IMR-90 (cell line): ENCODE results near the gene CLPSL2. TPM values are rescaled to one million over a fixed set of nuclear protein-coding genes. Genes with fewer than 3 reads are reported as not detected.

Source experiments
- ATAC-seq: fragments of 200-7000 bp; cut with Tn5 transposase; 2 replicates; pipeline ENCODE4 v1.9.1; 2020; ENCODE audit warnings: low read depth, mild to moderate bottlenecking, moderate library complexity
- BruUV-seq: library from RNA; stranded (reverse); fragments of 400-500 nt; replicated peaks from 2 replicates; lab custom pipeline; 2021; lab: Mats Ljungman, UMichigan
- CTCF ChIA-PET: fragments of 300-600 bp; formaldehyde crosslinking; extraction: SDS; loops from one replicate; lab custom pipeline; 2021; ENCODE audit warnings: antibody characterized with exemption; lab: Yijun Ruan, JAX
- POLR2A ChIA-PET: fragments of 300-600 bp; sonication (Branson Sonifier 250); formaldehyde crosslinking; loops from one replicate; lab custom pipeline; 2022; ENCODE audit warnings: antibody characterized with exemption; ENCODE audit not compliant: unreplicated experiment; lab: Charles Lee
- DNase-seq: peaks from one replicate; pipeline ENCODE4 v3.0.0; 2013
- H2AFZ ChIP-seq: replicated peaks from 2 replicates; pipeline ENCODE3; 2013; ENCODE audit warnings: low read length, mild to moderate bottlenecking; ENCODE audit not compliant: poor library complexity
- H2AK5ac ChIP-seq: 2 replicates; pipeline ENCODE4 v1.6.1; 2013; ENCODE audit warnings: low read depth, low read length, inconsistent platforms
- H2AK9ac ChIP-seq: replicated peaks from 2 replicates; pipeline ENCODE3; 2013; ENCODE audit warnings: mild to moderate bottlenecking, low read depth, low read length, moderate library complexity; ENCODE audit not compliant: poor library complexity
- H2BK120ac ChIP-seq: 2 replicates; pipeline ENCODE4 v1.6.1; 2013; ENCODE audit warnings: low read depth, low read length, inconsistent platforms
- H2BK15ac ChIP-seq: 3 replicates; pipeline ENCODE4 v1.6.1; 2013; ENCODE audit warnings: low read depth, low read length, inconsistent platforms
- H2BK20ac ChIP-seq: 2 replicates; pipeline ENCODE4 v1.6.1; 2013; ENCODE audit warnings: low read depth, mild to moderate bottlenecking, inconsistent platforms, low read length, moderate library complexity
- H2BK5ac ChIP-seq: 2 replicates; pipeline ENCODE4 v1.6.1; 2013; ENCODE audit warnings: mild to moderate bottlenecking, low read depth, low read length, inconsistent platforms; ENCODE audit not compliant: poor library complexity, severe bottlenecking
- H3K14ac ChIP-seq: replicated peaks from 2 replicates; pipeline ENCODE4 v1.6.1; 2013; ENCODE audit warnings: low read depth, low read length, inconsistent platforms
- H3K18ac ChIP-seq: 2 replicates; pipeline ENCODE4 v1.6.1; 2013; ENCODE audit warnings: low read depth, low read length, control low read depth
- H3K23ac ChIP-seq: 2 replicates; pipeline ENCODE4 v1.6.1; 2013; ENCODE audit warnings: low read depth, low read length, inconsistent platforms
- H3K27ac ChIP-seq: 2 replicates; pipeline ENCODE4 v1.5.1; 2013; ENCODE audit warnings: mild to moderate bottlenecking, control low read depth, low read length; ENCODE audit not compliant: insufficient read depth
- H3K27me3 ChIP-seq: 2 replicates; pipeline ENCODE4 v1.6.1; 2013; ENCODE audit warnings: low read length; ENCODE audit not compliant: control insufficient read depth, insufficient read depth
- H3K36me3 ChIP-seq: 2 replicates; pipeline ENCODE4 v1.6.1; 2013; ENCODE audit warnings: low read length, mixed read lengths; ENCODE audit not compliant: control insufficient read depth, insufficient read depth
- H3K4ac ChIP-seq: 2 replicates; pipeline ENCODE4 v1.6.1; 2013; ENCODE audit warnings: low read depth, low read length, inconsistent platforms
- H3K4me1 ChIP-seq: 2 replicates; pipeline ENCODE4 v1.6.1; 2013; ENCODE audit warnings: low read length, mixed read lengths; ENCODE audit not compliant: control insufficient read depth, insufficient read depth
- H3K4me2 ChIP-seq: 2 replicates; pipeline ENCODE4 v1.6.1; 2013; ENCODE audit warnings: low read depth, mild to moderate bottlenecking, control low read depth, low read length, moderate library complexity
- H3K4me3 ChIP-seq: 2 replicates; pipeline ENCODE4 v1.5.1; 2013; ENCODE audit warnings: low read depth, mild to moderate bottlenecking, control low read depth, low read length, moderate library complexity; ENCODE audit not compliant: insufficient read depth
- H3K56ac ChIP-seq: 2 replicates; pipeline ENCODE4 v1.6.1; 2013; ENCODE audit warnings: low read length, inconsistent platforms; ENCODE audit not compliant: insufficient read depth; ENCODE audit errors: extremely low read depth
- H3K79me1 ChIP-seq, 2 experiments: 2 replicates each; pipeline ENCODE4 v1.6.1; 2013; ENCODE audit warnings: low read length in 2 of 2, inconsistent platforms in 1 of 2, low read depth in 1 of 2
- H3K9ac ChIP-seq: 2 replicates; pipeline ENCODE4 v1.6.1; 2013; ENCODE audit warnings: low read depth, low read length, control low read depth
- H3K9me1 ChIP-seq: 2 replicates; pipeline ENCODE4 v1.6.1; 2013; ENCODE audit warnings: low read length, inconsistent platforms; ENCODE audit not compliant: insufficient read depth
- H3K9me3 ChIP-seq: 2 replicates; pipeline ENCODE4 v1.6.1; 2013; ENCODE audit warnings: low read length; ENCODE audit not compliant: control insufficient read depth, insufficient read depth
- H4K20me1 ChIP-seq: 2 replicates; pipeline ENCODE4 v1.6.1; 2013; ENCODE audit warnings: low read length, inconsistent platforms; ENCODE audit not compliant: insufficient read depth
- H4K5ac ChIP-seq: 2 replicates; pipeline ENCODE4 v1.6.1; 2013; ENCODE audit warnings: mild to moderate bottlenecking, low read depth, low read length, control low read depth
- H4K8ac ChIP-seq, 2 experiments: 2 replicates each; pipeline ENCODE4 v1.6.1; 2013; ENCODE audit warnings: low read depth in 2 of 2, low read length in 2 of 2, control low read depth in 1 of 2, inconsistent platforms in 1 of 2
- H4K91ac ChIP-seq: 2 replicates; pipeline ENCODE4 v1.6.1; 2013; ENCODE audit warnings: low read depth, low read length, inconsistent platforms; ENCODE audit not compliant: insufficient read depth
- MAFK ChIP-seq: IDR thresholded peaks from 2 replicates; pipeline ENCODE4 v1.6.1; 2012; ENCODE audit warnings: low read depth, low read length, improper control_type of control experiment
- WGBS, 2 experiments: methylation state at CpG; one replicate each; pipeline versions ENCODE4 v1.1.5 to v1.1.7; 2013; ENCODE audit warnings: missing lambda C conversion rate in 2 of 2; ENCODE audit not compliant: insufficient read length in 1 of 2; ENCODE audit errors: extremely low coverage in 2 of 2; 5-methylcytosine and 5-hydroxymethylcytosine counted together
- dilution Hi-C: fragments of 300-500 bp; cut with HindIII; formaldehyde crosslinking; loops from one replicate; pipeline ENCODE4 v1.14.3; 2018; ENCODE audit warnings: low sequenced_read_pairs; ENCODE audit not compliant: unreplicated experiment
- in situ Hi-C: fragments of 300-500 bp; cut with MboI; formaldehyde crosslinking; loops from 3 replicates; pipeline ENCODE4 v1.14.3; 2019; ENCODE audit warnings: low sequenced_read_pairs, inconsistent platforms, mixed read lengths
- intact Hi-C: fragments of 100-400 bp; cut with micrococcal nuclease; formaldehyde crosslinking; loops from 2 replicates; pipeline ENCODE4 v1.10.0; 2022
- polyA plus RNA-seq, 3 experiments: library from polyadenylated mRNA; depleted of rRNA; stranded (reverse); fragments of >200 nt; gene quantifications; 2 replicates each; pipeline ENCODE4 v1.2.3, GENCODE V29; 2012; ENCODE audit warnings: low replicate concordance in 1 of 3
- total RNA-seq: library from RNA; depleted of rRNA; stranded (reverse); fragments of >200 nt; gene quantifications from 2 replicates; pipeline ENCODE4 v1.2.3, GENCODE V29; 2012
- TF ChIP-seq, protein P1 (sequence below): fragments of 150-350 bp; IDR thresholded peaks from 2 replicates; pipeline ENCODE4 v1.6.1; 2016; ENCODE audit warnings: low read depth, mild to moderate bottlenecking, low read length, moderate library complexity, borderline replicate concordance

The CLPSL2 gene
- total and polyA plus RNA-seq, 2 of the 4 experiments (the other 2 are of a cell fraction), result not detected

DNA sequence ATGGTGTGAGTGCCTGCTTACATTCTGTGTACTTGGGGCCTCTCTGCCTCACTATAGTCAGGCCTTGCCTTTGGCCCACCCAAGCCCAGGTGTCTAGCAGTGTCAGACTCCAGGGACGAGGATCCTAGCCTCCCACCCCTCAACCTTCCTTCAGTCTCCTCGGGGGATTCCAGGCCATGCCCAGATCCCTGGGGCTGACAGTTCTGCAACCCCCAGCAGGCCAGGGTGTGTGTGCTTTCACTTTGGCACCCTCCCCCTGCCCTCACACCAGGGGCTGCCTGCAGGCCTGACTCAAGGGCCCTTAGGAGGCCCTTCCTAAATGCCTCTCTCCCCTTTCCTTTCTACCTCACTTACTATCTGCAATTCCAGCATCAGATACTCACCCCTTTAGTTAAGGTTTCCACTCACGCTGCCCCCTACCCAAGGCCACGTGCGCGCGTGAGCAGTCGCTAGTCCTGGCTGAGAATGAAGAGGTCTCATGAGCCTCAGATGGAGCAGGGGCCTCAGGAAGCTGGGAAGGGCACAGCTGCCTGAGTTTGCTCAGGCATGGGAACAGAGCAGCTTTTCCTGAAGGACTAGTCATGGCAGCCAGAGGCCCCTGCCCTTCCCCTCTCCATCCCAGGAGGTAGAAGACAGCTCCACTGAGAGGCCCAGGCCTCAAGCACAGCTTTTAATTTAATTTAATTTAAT, 21.6 kb downstream of the CLPSL2 start:
- ChIA-PET CTCF (interaction anchor here (1.5 to 2.2 kb wide), 2 partner anchors 11 kb away, joined by 4 to 7 read pairs; no protein-coding TSS in a partner anchor), POLR2A (no interaction called here)
- Histone ChIP-seq H2AFZ (no peak overlapping the region), H4K8ac (no peak overlapping the region), H3K4me2 (no peak overlapping the region), H2BK15ac (no peak overlapping the region), H3K27me3 (peaks cover 41% of the 10 kb centered on the region), H2BK20ac (no peak overlapping the region), H3K4me3 (no peak overlapping the region), H4K91ac (no peak overlapping the region), H4K5ac (no peak overlapping the region), H3K23ac (no peak overlapping the region), H3K9ac (no peak overlapping the region), H3K9me1 (no peaks in the 10 kb centered on the region; the same call in 1 of the 2 replicates), H3K56ac (no peak overlapping the region), H2BK5ac (no peak overlapping the region), H2BK120ac (no peak overlapping the region), H3K79me1 (no peaks in the 10 kb centered on the region), H4K20me1 (no peaks in the 10 kb centered on the region), H3K14ac (no peak overlapping the region), H2AK5ac (no peak overlapping the region), H3K9me3 (no peaks in the 10 kb centered on the region), H3K27ac (no peak overlapping the region), H3K4ac (no peak overlapping the region), H3K18ac (no peak overlapping the region), H3K36me3 (no peaks in the 10 kb centered on the region), H2AK9ac (no peak overlapping the region), H3K4me1 (no peaks in the 10 kb centered on the region)
- no peak for DNase-seq
- no peak for ATAC-seq
- dilution Hi-C loops (no loop called here), intact Hi-C loops (loop anchor here (1.0 kb wide), 1 partner anchor 11 kb away; no protein-coding TSS in a partner anchor), in situ Hi-C loops (no loop called here)
- BruUV-seq, result no TSS peak
- TF ChIP-seq MAFK, result no peak
- TF ChIP-seq, protein P1, sequence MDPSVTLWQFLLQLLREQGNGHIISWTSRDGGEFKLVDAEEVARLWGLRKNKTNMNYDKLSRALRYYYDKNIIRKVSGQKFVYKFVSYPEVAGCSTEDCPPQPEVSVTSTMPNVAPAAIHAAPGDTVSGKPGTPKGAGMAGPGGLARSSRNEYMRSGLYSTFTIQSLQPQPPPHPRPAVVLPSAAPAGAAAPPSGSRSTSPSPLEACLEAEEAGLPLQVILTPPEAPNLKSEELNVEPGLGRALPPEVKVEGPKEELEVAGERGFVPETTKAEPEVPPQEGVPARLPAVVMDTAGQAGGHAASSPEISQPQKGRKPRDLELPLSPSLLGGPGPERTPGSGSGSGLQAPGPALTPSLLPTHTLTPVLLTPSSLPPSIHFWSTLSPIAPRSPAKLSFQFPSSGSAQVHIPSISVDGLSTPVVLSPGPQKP, result no peak
- 56% methylated on average over 8 of the region's 8 CpGs; no CpG with 5 or more reads in 1 of the 2 experiments for WGBS, 2 experiments
